Measurements from ENCODE around the gene RNF168.

GRCh38 chr3:196477678-196478077 lies 25.9 kb downstream of the RNF168 start:
- TF ChIP-seq CTCF (IDR thresholded peaks at IDR 0.05) (no peak), POLR2A (IDR thresholded peaks at IDR 0.05) (no peak), EP300 (IDR thresholded peaks at IDR 0.05) (no peak)

Measured in ovary (tissue), 3 donors.